GM21619 (cell line): Measurements from ENCODE around the gene CLMP.

ENCODE experiments used
- ATAC-seq: cut with Tn5 transposase; IDR thresholded peaks from one replicate; pipeline ENCODE4 v1.9.1; 2021; ENCODE audit not compliant: unreplicated experiment

CLMP gene, protein sequence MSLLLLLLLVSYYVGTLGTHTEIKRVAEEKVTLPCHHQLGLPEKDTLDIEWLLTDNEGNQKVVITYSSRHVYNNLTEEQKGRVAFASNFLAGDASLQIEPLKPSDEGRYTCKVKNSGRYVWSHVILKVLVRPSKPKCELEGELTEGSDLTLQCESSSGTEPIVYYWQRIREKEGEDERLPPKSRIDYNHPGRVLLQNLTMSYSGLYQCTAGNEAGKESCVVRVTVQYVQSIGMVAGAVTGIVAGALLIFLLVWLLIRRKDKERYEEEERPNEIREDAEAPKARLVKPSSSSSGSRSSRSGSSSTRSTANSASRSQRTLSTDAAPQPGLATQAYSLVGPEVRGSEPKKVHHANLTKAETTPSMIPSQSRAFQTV

DNA sequence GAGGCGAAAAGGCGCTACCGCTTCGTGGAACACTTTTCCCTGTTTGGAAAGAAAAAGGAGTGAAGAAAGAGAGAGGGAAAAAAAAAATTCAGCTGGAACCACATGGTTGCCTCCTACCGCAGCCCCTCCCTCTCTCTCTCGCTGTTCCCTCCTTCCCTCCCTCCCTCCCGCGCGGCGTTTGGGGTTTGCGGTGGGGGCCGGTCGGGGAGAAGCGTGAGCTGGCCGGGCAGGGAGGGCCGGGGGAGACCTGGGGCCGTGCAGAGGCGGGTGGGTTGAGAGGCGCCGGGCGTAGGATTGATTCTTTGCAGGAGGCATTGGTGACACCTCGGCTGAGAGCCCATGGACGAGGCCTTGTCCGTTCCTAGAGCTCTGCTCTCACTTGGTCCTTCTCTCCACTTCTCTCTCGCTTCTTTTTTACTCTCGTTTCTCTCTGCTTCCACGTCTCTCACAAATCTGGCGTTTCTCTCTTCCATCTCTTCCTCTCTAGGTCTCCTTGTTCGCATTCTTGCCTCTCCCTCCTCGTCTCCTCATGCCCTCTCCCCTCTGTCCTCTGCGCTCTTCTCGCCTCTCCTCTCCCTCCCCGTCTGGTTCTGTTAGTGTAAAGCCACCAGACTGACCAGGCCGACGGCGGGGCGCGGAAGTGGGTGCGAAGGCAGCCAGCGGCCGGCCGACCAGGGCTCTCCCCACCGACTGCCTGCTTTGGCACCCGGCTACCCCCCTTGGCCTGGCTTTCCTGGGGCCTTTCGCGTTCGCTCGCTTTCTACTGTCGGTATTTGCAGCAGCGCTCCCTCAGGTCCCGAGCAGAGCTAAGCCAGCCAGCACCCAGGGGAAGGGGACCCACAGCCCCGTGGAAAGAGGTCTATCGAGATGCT is at the start of gene CLMP:
TSS of gene CLMP (minus strand) at position 61 of the 872 bp plus-strand sequence. CDS start 308 bp downstream, outside the sequence.
- no peak for ATAC-seq

DNA sequence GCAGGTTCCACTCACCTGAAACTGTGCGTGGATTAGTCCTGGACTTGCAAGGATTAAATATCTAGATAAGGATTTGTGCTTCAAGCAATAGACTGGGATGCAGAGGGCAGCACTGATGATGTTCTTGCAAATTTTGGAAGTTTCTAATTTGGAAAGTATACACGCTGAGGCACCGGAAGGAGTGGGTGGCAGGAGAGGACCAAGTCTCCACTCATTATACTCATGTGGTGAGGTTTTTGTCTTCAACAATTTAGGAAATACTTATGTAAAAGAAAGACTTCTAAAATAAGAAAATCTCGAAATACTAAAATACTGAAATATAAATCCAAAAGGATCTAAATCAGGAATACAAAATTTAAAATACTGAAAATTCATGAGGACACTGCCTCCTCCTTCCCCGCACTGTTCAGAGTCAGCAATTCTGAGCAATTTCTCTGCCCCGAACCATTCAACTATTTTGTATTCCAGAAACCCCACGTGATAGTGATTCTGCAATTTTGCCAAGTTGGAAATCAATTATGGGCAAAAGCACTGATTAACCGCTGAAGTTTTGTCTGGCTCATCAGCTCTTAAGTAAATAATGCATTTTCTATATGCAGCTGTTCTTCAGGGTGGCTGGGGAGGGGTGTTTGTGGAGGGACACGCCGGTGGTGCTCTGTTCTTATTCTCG is 47.0 kb upstream of the CLMP start:
- ATAC-seq, result no peak

DNA sequence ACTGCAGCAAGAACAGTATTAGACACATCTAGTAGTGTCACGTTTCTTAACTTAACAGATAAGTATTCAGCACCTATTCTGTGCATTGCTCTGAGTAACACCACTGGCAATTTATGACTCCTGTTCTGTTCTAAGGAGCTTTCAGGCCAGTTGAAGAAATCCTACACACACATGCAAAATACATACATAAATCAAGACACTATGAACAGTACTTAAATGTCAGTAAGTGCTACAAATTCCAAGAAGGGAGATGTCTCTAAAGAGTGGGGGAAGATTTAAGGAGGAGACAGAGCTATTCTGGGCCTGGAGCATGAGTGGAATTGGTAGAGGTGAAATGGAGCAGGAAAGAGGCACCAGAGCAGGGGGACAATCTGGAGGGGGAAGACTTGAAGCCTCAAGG is 46.2 kb upstream of the CLMP start:
- ATAC-seq, result no peak

DNA sequence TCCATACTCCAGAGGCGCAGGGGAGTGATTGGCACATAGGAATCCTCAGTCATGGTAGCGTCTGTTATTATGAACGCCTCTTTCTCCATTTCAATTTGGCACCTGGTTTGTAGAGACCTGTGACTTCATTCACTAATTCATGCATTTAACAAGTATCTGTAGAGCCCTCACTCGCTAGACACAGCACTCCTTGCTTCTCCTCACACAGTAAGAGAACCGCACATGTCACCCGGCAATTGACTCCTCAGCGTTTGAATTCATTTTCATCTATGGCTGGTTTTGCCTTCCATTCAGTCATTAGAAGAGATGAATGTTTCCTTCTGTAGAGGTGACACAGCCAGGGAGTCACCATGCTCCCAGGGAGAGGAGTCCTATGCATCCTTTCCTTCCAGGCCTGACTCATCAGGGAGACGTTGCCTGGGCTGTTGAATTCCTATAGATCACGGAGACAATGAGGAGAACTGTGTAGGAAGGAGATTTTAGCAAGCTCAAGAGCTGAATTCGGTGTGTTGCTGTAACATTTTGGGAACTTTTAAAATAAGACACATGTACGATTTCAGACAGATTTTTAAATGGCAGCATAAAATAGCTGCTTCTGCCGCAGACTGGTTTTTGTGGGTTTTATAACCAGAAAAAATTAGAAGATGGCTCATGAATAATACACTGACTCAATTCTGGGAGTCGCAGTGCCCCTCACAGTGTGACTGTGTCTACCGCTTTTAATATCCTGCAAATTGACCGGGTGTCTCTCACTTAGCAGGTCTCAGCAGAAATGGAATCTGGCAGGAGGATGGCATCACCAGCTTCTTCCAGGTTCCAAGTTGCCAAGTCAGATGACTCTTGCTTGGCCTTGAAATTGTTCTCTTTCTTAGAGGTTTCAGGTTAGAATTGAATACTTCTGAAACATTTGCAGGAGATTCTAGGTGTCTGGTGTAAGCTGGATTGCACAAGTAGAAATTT is 44.4 kb upstream of the CLMP start:
- ATAC-seq, result no peak

DNA sequence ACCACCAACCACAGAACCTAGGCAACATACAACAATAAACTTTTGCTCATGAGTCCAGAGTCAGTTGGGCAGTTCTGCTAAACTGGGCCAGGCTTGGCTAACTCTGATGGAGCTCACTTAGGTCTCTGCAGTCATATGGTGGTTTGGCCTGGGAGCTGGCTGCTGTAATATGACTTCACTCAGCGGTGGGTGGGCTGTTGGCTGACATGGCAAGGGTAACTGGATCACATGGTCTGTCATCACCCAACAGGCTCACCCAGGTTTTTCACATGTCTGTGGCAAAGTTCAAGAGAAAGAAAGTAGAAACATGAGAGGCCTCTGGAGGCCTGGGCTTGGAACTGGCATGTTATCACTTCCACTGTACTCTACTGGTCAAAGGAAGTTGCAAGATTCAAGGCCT is 43.2 kb upstream of the CLMP start:
- ATAC-seq, result no peak

DNA sequence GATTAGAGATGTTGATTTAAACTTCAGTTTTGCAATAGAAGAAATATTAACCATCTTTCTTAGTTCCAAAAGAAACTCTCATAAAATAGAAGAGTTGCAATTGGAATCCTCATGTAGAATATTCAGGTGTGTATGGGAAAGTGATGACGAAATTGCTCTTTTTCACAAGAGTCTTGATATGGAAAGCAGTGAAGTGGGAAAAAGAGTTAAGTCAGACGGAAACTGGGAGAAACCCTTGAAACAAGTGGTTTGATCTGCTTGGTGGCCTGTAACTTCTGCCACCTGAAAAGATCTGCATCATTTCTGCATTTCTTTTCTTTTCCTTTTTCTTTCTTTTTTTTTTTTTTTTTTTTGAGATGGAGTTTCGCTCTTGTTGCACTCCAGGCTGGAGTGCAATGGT is 41.8 kb upstream of the CLMP start:
- no peak for ATAC-seq

DNA sequence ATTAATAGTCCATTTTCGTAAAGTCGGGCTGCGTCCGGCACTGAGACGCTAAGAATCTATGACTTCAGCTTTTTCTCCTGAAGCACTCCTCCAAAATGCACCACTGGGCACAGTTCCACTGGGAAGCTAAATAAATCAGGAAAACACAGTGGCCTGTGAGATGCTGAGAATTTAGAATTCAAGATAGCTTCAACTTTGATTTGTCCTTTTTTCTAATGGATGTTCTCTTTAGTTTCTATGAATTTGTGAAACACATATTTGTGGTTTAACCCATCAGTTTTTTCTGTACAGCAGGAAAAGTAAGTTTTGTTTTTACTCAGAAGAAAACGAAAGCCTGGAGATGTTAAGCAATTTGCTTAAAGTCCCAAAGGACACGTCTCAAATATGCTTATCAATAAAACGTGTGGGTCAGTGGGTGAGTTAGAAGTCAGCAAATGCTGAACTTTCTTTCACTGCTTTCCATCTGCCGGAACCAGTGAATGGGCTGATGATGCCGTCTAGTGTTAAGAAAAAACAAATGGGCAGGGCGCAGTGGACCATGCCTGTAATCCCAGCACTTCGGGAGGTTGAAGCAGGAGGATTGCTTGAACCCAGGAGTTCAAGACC is 40.7 kb upstream of the CLMP start:
- no peak for ATAC-seq

DNA sequence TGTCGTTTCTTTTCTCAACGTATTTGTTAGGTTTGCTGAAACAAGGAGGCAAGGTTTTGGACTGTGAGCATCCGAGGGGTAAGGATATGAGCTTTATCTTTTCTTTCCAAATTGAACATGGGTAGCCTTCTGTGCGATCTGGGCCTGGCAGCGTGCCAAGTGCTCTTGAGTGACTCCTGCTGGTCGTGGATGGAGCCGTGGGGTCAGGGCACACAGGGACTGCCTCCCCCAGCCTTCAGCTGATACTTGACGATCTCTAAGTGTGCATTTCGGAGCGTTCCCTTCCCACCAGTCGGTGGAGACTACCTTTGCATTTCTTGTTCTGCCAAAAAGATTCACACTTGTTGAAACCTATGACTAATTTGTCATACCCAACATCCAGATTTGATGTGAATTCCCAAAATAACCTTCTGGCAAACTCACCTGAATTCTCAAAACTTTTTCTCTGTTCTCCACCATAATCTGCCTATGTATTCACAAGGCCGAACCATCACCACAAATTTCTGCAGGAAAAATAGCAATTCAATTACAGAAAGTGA is 40.1 kb upstream of the CLMP start:
- ATAC-seq, result no peak

DNA sequence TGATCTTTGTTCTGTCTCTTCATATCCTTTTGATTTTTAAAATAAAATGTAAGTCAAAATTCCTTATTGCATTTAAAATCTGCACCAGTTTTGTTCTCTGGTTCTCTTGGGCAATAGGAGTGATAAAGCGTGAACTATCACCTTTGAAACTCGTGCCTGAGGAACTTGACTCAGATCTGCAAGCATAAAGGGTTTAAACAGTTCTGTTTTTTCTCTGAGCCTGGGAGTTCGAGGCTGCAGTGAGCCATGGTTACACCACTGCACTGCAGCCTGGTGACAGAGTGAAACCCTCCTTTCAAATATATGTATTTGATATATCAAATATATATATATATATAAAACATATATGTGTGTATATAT is 38.9 kb upstream of the CLMP start:
- no peak for ATAC-seq

DNA sequence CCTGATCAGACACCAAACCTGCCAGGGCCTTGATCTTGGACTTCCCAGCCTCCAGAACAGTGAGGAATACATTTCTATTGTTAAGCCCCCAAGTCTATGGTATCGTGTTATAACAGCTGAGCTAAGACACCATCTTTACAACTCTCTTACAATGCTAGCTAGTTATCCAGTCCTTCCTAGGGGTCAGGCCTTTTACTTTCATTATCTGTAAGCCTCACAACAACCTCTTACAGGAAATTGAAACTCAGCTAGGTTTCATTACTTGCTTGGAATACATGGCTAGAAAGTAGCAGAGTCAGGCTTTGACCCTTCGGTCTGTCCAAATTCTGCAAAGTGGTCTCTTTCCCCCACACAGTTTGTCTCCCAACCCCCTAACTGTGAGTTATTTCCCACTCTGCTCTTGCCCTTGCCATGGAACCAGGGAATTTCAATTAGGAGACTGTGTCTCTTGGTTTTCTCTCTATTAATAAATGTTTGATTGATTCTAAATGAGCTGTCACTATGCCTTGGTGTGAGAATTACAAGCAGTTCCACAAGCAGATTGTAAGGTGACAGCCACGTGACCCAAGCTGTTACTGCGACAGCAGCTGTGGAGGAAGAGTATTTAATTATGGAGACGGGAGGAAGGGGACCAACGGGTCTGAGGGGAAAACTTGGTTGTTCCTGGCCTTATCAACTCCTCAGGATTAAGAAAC is 38.4 kb upstream of the CLMP start:
- peak; percentile 99 for ATAC-seq

DNA sequence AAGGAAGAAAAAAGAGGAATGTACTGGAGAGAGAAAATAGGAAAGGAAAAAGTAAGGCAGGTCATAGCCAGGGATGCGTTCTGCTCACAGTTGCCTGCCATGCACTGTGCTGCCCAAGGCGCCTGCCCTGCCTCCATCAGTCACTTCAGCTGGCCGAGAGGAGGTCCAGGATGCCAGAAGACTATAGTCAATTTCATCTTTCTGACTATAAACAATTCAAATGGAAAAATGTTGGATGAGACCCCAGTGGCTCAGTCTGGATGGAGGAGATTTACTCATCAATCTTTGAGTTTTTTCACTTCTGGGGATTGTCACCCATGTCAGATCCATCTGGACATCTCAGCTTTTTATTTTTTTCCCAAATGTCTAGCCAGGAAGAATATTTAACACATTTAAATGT is 36.7 kb upstream of the CLMP start:
- no peak for ATAC-seq

DNA sequence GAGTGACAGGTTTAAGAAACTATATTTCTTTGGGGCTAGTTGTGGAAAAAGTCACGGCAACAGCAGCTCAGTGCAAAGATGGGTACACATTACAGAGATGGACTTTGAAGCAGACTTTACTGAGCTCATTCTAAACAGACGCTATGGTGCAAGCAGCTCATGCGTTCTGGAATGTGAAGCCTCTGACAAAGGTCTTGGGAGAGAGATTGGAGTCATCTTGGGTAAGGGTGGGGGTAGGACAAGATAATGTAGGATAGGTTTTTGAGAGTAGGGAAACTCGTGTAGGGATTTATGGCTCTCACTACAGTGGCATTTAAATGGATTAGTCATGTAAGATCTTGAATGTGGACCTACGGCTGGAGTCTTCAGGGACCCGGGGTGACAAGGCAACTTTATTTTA is 36.2 kb upstream of the CLMP start:
- no peak for ATAC-seq

DNA sequence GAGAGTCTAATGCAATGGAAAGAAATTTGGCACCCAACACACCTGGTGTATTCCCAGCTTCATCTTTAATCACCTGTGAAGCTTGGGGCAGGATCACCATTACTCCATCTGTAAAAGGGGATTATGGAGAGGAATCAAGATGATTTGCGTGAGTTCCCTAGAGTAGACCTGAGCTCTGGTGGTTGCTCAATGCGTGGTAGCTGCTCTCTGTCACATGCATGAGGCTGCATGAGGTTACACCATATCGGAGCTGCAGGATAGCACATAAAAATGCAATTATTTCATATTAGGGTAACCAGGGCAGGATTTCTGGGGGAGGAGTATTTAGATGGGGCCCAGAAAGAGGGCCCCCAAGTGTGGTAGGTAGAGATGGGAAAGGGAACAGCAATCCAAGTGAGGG is 35.3 kb upstream of the CLMP start:
- ATAC-seq, result no peak

DNA sequence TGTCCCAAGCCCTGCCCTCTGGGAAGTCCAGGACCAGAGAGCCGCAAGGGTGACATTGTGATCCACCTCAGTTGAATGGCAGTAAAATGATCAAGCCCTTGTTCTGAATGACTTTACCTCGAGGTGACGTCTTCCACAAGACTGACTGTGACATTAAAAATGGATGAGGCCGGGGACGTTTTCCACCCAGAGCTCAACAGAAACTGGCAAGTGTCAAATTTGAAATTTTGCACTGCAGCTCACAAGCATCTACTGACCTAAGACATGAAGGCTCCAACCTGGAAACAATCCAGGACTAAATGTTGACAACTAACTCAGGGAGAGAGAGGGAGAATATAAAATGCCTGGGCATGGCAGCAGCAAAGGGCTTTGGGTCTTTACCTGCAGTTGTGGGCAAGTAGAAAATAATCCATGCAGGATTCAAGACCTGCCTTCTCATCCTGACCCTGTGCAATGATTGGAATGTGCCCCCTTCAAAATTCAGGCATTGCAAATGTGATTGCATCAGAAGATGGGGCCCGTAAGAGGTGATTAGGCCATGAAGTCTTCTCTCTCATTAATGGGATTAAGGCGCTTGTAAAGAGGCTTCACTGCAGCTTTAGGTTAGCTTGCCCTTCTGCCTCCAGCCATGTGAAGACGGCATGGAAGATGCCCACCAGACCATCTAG is 33.6 kb upstream of the CLMP start:
- no peak for ATAC-seq

DNA sequence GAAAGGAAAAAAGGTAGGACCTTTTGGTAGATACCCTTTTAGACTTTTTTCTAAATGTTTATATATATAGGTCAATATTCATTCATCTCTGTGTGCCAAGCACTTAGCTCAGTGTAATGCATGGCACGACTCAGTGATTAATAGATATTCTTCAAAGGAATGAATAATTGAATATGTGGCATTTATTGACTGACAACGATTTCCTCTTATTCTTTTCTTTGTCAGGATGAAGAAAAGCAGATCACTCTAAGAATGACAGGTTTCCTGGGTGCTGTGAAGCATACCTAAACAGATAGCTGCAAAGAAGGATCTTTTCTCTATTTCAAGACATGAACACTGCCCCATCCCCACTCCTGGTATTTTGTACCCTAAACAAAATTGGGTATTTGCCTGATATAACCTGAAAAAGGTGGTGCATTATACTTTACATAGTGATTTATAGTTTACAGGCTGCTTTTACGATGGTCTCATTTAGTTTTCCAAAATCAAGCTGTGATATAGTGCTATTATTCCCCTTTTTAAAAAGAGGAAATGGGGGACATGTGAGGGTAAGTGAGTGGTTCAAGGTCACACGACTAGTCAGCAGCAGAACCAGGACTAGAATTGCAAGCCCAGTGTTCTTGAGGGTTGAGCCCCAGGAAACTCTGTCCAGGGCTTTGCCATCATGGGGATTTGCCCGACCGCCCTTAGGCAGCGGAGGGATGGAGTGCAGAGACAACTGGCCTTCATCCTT is 32.9 kb upstream of the CLMP start:
- ATAC-seq, result no peak

DNA sequence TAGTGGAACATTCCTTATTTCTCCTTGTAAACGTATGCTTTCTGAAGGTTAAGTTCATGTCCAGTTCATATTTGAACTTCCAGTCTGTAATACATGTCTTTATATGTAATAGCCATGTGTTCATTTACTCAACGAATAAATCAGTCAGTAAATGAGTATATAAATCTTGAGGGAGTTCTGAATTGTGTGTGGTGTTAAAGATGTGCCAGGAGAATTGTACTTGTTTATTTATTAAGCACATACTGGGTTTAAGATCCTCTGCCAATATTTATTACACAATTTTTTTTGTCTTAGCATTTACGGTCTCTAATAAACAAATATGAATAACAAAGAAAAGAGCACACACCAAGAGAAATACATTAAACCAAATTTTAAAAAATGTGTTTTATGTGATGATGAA is 26.5 kb upstream of the CLMP start:
- no peak for ATAC-seq

DNA sequence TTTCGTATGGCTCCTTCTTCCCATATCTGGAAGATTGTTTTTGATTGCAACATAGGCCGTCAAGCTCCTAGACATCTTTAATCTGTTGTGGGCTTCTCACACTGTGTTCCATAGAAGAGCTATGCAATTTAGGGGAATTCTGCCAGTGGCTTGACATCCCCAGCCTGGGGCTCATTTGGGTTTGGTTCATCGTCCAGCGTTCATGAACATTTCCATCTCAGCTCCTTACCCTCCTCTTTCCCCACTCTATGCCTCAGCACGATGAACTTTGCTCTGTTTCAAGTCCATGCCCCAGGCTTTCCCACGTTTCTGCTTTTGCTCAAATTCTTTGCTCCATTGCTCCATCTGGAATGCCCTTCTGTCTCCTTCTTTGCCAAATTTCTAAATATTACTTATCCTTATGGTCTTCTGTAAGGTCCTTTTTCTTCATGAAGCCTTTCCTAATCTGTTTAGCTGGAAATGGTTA is 26.1 kb upstream of the CLMP start:
- no peak for ATAC-seq

DNA sequence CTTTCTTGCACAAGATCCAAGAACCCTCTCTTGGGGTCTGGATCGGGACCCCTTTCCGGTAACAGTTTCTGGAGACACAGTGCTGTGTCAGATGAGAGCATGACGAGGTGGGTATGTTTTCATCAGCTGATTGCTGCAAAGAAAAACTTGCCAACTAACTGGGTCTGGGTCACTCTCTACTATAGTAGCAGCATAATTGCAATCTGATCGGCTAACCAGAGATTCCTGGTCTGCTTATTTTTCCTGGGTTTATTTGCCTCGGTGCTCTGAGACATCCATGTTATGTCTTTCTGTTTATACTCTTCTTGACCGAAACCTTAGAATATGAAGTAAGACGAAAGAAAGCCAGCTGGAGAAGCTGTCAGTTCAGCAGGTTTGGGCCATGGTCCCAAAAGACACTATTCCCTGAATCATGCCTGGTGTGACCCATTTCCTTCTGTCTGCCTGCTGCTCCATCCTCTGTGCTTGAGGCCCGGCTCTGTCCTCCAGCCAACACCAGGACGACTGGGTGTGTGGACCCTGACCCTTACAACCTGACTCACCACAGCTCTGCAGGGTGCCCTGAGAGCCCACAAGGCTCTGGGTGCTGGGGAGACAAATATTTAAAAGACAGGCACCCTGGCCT is 24.1 kb upstream of the CLMP start:
- ATAC-seq, result no peak
